IPS DF 6.9 (cell line): ENCODE results near the gene TTC23.

ENCODE experiments used
- DNase-seq: peaks from one replicate; pipeline ENCODE4 v3.0.0-alpha.2; 2013; ENCODE audit warnings: low read depth, low spot score
- H3K27ac ChIP-seq: one replicate; pipeline ENCODE4 v1.5.1; 2013; ENCODE audit warnings: low read length, control low read depth
- H3K27me3 ChIP-seq: 2 replicates; pipeline ENCODE4 v1.6.1; 2013; ENCODE audit warnings: mild to moderate bottlenecking, low read length; ENCODE audit not compliant: control insufficient read depth, insufficient read depth
- H3K36me3 ChIP-seq: 2 replicates; pipeline ENCODE4 v1.6.1; 2013; ENCODE audit warnings: low read length; ENCODE audit not compliant: control insufficient read depth, insufficient read depth
- H3K4me1 ChIP-seq: 2 replicates; pipeline ENCODE4 v1.6.1; 2013; ENCODE audit warnings: low read length; ENCODE audit not compliant: control insufficient read depth, insufficient read depth
- H3K4me3 ChIP-seq: 2 replicates; pipeline ENCODE4 v1.5.1; 2013; ENCODE audit warnings: mild to moderate bottlenecking, low read length
- H3K9me3 ChIP-seq: 2 replicates; pipeline ENCODE4 v1.6.1; 2013; ENCODE audit warnings: low read length, inconsistent platforms; ENCODE audit not compliant: control insufficient read depth, insufficient read depth
- WGBS: extraction: QIAGEN DNeasy Blood & Tissue Kit; methylation state at CpG from one replicate; pipeline ENCODE4 v1.1.7; 2013; ENCODE audit warnings: mixed read lengths, missing lambda C conversion rate; ENCODE audit not compliant: insufficient read length, insufficient coverage; 5-methylcytosine and 5-hydroxymethylcytosine counted together

Gene TTC23

GRCh38 chr15:99151156-99151555 lies 98.2 kb downstream of the TTC23 start:
- WGBS = no CpG with 5 or more reads among the region's 2 CpGs
- Histone ChIP-seq H3K27ac (no peak overlapping the region), H3K36me3 (no peaks in the 10 kb centered on the region), H3K4me3 (no peak overlapping the region), H3K4me1 (no peaks in the 10 kb centered on the region), H3K9me3 (no peaks in the 10 kb centered on the region), H3K27me3 (no peaks in the 10 kb centered on the region)
- no peak for DNase-seq

- DNase-seq = no peak
- no peaks in the 10 kb centered on the region for H3K9me3 ChIP-seq
- H3K4me1 ChIP-seq = no peaks in the 10 kb centered on the region
- no peak overlapping the region for H3K27ac ChIP-seq
- no CpG with 5 or more reads among the region's 4 CpGs for WGBS
- H3K36me3 ChIP-seq = no peaks in the 10 kb centered on the region
- H3K27me3 ChIP-seq = no peaks in the 10 kb centered on the region
- no peak overlapping the region for H3K4me3 ChIP-seq
Measured at GRCh38 chr15:99149366-99149765, 100.0 kb downstream of the TTC23 start.

GRCh38 chr15:99148851-99149276 lies 100.5 kb downstream of the TTC23 start:
- Histone ChIP-seq H3K27me3 (no peaks in the 10 kb centered on the region), H3K36me3 (no peaks in the 10 kb centered on the region), H3K4me3 (no peak overlapping the region), H3K4me1 (no peaks in the 10 kb centered on the region), H3K9me3 (no peaks in the 10 kb centered on the region), H3K27ac (no peak overlapping the region)
- no CpG with 5 or more reads among the region's 7 CpGs for WGBS
- DNase-seq = no peak

GRCh38 chr15:99146661-99147060 lies 102.7 kb downstream of the TTC23 start:
- Histone ChIP-seq H3K36me3 (no peaks in the 10 kb centered on the region), H3K9me3 (no peaks in the 10 kb centered on the region), H3K4me3 (no peak overlapping the region), H3K27ac (no peak overlapping the region), H3K27me3 (no peaks in the 10 kb centered on the region), H3K4me1 (peaks cover 4% of the 10 kb centered on the region)
- no CpG with 5 or more reads among the region's 5 CpGs for WGBS
- DNase-seq = no peak

- DNase-seq = no peak
- no peaks in the 10 kb centered on the region for H3K36me3 ChIP-seq
- no peak overlapping the region for H3K27ac ChIP-seq
- no peaks in the 10 kb centered on the region for H3K27me3 ChIP-seq
- no CpG with 5 or more reads among the region's 6 CpGs for WGBS
- H3K4me3 ChIP-seq = no peak overlapping the region
- peaks cover 4% of the 10 kb centered on the region for H3K4me1 ChIP-seq
- no peaks in the 10 kb centered on the region for H3K9me3 ChIP-seq
Measured at GRCh38 chr15:99145778-99146177, 103.6 kb downstream of the TTC23 start.

GRCh38 chr15:99145005-99145404 lies 104.4 kb downstream of the TTC23 start:
- DNase-seq = no peak
- H3K4me3 ChIP-seq = no peak overlapping the region
- no peak overlapping the region for H3K27ac ChIP-seq
- no peaks in the 10 kb centered on the region for H3K36me3 ChIP-seq
- no peaks in the 10 kb centered on the region for H3K27me3 ChIP-seq
- no peaks in the 10 kb centered on the region for H3K9me3 ChIP-seq
- peaks cover 4% of the 10 kb centered on the region for H3K4me1 ChIP-seq
- WGBS = no CpG with 5 or more reads among the region's 10 CpGs

- no peaks in the 10 kb centered on the region for H3K9me3 ChIP-seq
- H3K36me3 ChIP-seq = no peaks in the 10 kb centered on the region
- DNase-seq = no peak
- no peaks in the 10 kb centered on the region for H3K27me3 ChIP-seq
- WGBS = no CpG with 5 or more reads among the region's 7 CpGs
- H3K27ac ChIP-seq = no peak overlapping the region
- no peak overlapping the region for H3K4me3 ChIP-seq
- peaks cover 4% of the 10 kb centered on the region for H3K4me1 ChIP-seq
Measured at GRCh38 chr15:99143655-99144610, 105.4 kb downstream of the TTC23 start.

- Histone ChIP-seq H3K4me3 (no peak overlapping the region), H3K9me3 (no peaks in the 10 kb centered on the region), H3K27ac (no peak overlapping the region), H3K27me3 (no peaks in the 10 kb centered on the region), H3K36me3 (no peaks in the 10 kb centered on the region), H3K4me1 (peaks cover 4% of the 10 kb centered on the region)
- no CpG with 5 or more reads among the region's 3 CpGs for WGBS
- DNase-seq = no peak
Measured at GRCh38 chr15:99143242-99143641, 106.1 kb downstream of the TTC23 start.

GRCh38 chr15:99142562-99142961 lies 106.8 kb downstream of the TTC23 start:
- no peaks in the 10 kb centered on the region for H3K36me3 ChIP-seq
- no peak for DNase-seq
- peaks cover 4% of the 10 kb centered on the region for H3K4me1 ChIP-seq
- H3K9me3 ChIP-seq = no peaks in the 10 kb centered on the region
- no CpG with 5 or more reads among the region's 5 CpGs for WGBS
- H3K27ac ChIP-seq = no peak overlapping the region
- H3K27me3 ChIP-seq = no peaks in the 10 kb centered on the region
- no peak overlapping the region for H3K4me3 ChIP-seq

- no peak for DNase-seq
- Histone ChIP-seq H3K36me3 (no peaks in the 10 kb centered on the region), H3K27me3 (no peaks in the 10 kb centered on the region), H3K4me3 (no peak overlapping the region), H3K9me3 (no peaks in the 10 kb centered on the region), H3K4me1 (peaks cover 4% of the 10 kb centered on the region), H3K27ac (no peak overlapping the region)
- WGBS = no CpG with 5 or more reads among the region's 4 CpGs
Measured at GRCh38 chr15:99141943-99142342, 107.4 kb downstream of the TTC23 start.

GRCh38 chr15:99140590-99140989 lies 108.8 kb downstream of the TTC23 start:
- H3K9me3 ChIP-seq = no peaks in the 10 kb centered on the region
- WGBS = no CpG with 5 or more reads among the region's 4 CpGs
- H3K27ac ChIP-seq = no peak overlapping the region
- H3K36me3 ChIP-seq = no peaks in the 10 kb centered on the region
- peaks cover 4% of the 10 kb centered on the region for H3K4me1 ChIP-seq
- H3K27me3 ChIP-seq = no peaks in the 10 kb centered on the region
- H3K4me3 ChIP-seq = no peak overlapping the region
- no peak for DNase-seq
